ENCODE measurements around the gene NKAP. TPM values are rescaled to one million over a fixed set of nuclear protein-coding genes. Genes with fewer than 3 reads are reported as not detected.

The NKAP gene
- total and polyA plus RNA-seq, 2 of the 8 experiments (the other 6 are each of a cell fraction or from before 2014, with no cell fraction given) = 2.8 to 7.1 TPM

- Histone ChIP-seq H3K79me2 (ENCODE audit: control insufficient read depth in 1 of 2, insufficient read depth in 2 of 2, low read length in 2 of 2) (no peaks in the 10 kb centered on the region), H2BK5ac (ENCODE audit: low read depth, low read length) (no peak overlapping the region), H2AK5ac (ENCODE audit: low read depth, low read length) (no peak overlapping the region), H3K27me3 (replicated peaks in 1 of 4; ENCODE audit: control insufficient read depth in 3 of 4, extremely low read depth in 1 of 4, insufficient read depth in 3 of 4, low read length in 3 of 4) (peaks cover 54 to 79% (median 69%) of the 10 kb centered on the region in 4 experiments), H3K18ac (ENCODE audit: extremely low read depth, low read length) (no peak overlapping the region), H2AFZ (ENCODE audit: low read length) (no peak overlapping the region), H3K23me2 (ENCODE audit: low read depth, low read length) (peaks cover 7% of the 10 kb centered on the region; the same call in 1 of the 2 replicates), H3K9ac (replicated peaks in 1 of 4; ENCODE audit: extremely low read depth in 1 of 4, low read depth in 3 of 4, low read length in 3 of 4) (no peak overlapping the region), H3K4me3 (ENCODE audit: extremely low read depth in 1 of 4, insufficient read depth in 2 of 4, low read depth in 3 of 4, low read length in 4 of 4) (peak overlapping the region in 2 of 4 experiments; percentile 36 to 58; a peak in 3 of 8 replicates), H3K14ac (ENCODE audit: insufficient read length) (no peak overlapping the region), H3K27ac (ENCODE audit: low read depth, low read length) (no peak overlapping the region), H2BK120ac (replicated peaks; ENCODE audit: low read depth, low read length) (no peak overlapping the region), H3K36me3 (ENCODE audit: control insufficient read depth in 2 of 4, insufficient read depth in 4 of 4, low read length in 3 of 4) (no peaks in the 10 kb centered on the region), H3K4ac (replicated peaks; ENCODE audit: insufficient read length, low read depth, low read length) (no peak overlapping the region), H4K91ac (replicated peaks; ENCODE audit: insufficient read length, low read length) (no peak overlapping the region), H2BK12ac (ENCODE audit: low read depth, low read length) (no peak overlapping the region), H3K23ac (ENCODE audit: insufficient read length) (no peak overlapping the region), H3K56ac (replicated peaks; ENCODE audit: insufficient read length, low read depth, low read length) (no peak overlapping the region), H3K4me1 (replicated peaks in 1 of 4; ENCODE audit: control insufficient read depth in 3 of 4, insufficient read depth in 4 of 4, low read length in 3 of 4) (no peaks in the 10 kb centered on the region), H4K20me1 (replicated peaks in 1 of 2; ENCODE audit: control insufficient read depth in 1 of 2, insufficient read depth in 2 of 2, low read length in 2 of 2) (peaks cover 0 to 4% of the 10 kb centered on the region in 2 experiments), H4K5ac (ENCODE audit: insufficient read length, low read depth, low read length) (no peak overlapping the region), H3K4me2 (ENCODE audit: insufficient read depth in 1 of 2, low read depth in 2 of 2, low read length in 2 of 2) (peak overlapping the region; percentile 78 to 80), H3K79me1 (ENCODE audit: low read depth, low read length) (no peaks in the 10 kb centered on the region), H2BK15ac (ENCODE audit: low read length) (no peak overlapping the region), H4K8ac (ENCODE audit: extremely low read depth, insufficient read depth, low read length) (no peak overlapping the region), H2BK20ac (ENCODE audit: low read length) (no peak overlapping the region), H3K9me3 (ENCODE audit: insufficient read depth in 2 of 2, low read depth in 1 of 2, low read length in 1 of 2) (no peaks in the 10 kb centered on the region)
- WGBS, 2 experiments (ENCODE audit: extremely low coverage in 1 of 2, insufficient coverage in 1 of 2, insufficient read length in 1 of 2, insufficient replicate concordance in 2 of 2, low coverage in 1 of 2, low lambda C conversion rate in 2 of 2, missing lambda C conversion rate in 1 of 2) = 3% methylated on average over 14 of the region's 18 CpGs; no CpG with 5 or more reads in 1 of the 2 experiments
- DNase-seq (ENCODE audit: low read depth in 1 of 2, low spot score in 2 of 2) (peak in 1 of 2 experiments; percentile 44), FAIRE-seq (no peak)
- POLR2A ChIA-PET (ENCODE audit: partially characterized antibody) = interaction anchor here (2.3 to 3.4 kb wide), 2 partner anchors 10 to 25 kb away, joined by 7 to 19 read pairs; no protein-coding TSS in a partner anchor
- CTCF ChIA-PET (ENCODE audit: partially characterized antibody) = interaction anchor here (2.9 kb wide), 1 partner anchor 10 kb away, joined by 9 read pairs; no protein-coding TSS in a partner anchor
- no peak for TF ChIP-seq SUZ12 (IDR thresholded peaks at IDR 0.05; ENCODE audit: low read length)
- TF ChIP-seq ZNF274 (IDR thresholded peaks at IDR 0.05; ENCODE audit: borderline replicate concordance, extremely low read depth, low read length) = no peak
- no peak for TF ChIP-seq RFX5 (IDR thresholded peaks at IDR 0.05; ENCODE audit: borderline replicate concordance, low read depth, low read length)
- TF ChIP-seq RXRA (IDR thresholded peaks at IDR 0.05; ENCODE audit: insufficient read depth, low read depth, low read length) = no peak
- no peak for TF ChIP-seq KDM4A (IDR thresholded peaks at IDR 0.05; ENCODE audit: low read depth, low read length, severe bottlenecking)
- no peak for TF ChIP-seq SRF (IDR thresholded peaks at IDR 0.05; ENCODE audit: low read depth, low read length)
- no peak for TF ChIP-seq SAP30 (IDR thresholded peaks at IDR 0.05; ENCODE audit: insufficient read depth, insufficient replicate concordance, low read length)
- TF ChIP-seq EZH2 (IDR thresholded peaks at IDR 0.05; ENCODE audit: low read depth, low read length, severe bottlenecking) = peak; percentile 61
- no peak for TF ChIP-seq POLR2A (IDR thresholded peaks at IDR 0.05; ENCODE audit: control extremely low read depth in 1 of 2, low read depth in 2 of 2, low read length in 2 of 2)
- no peak for TF ChIP-seq SIN3A (conservative IDR thresholded peaks at IDR 0.05 in 1 of 2, IDR thresholded peaks at IDR 0.05 in 1 of 2; ENCODE audit: low read depth in 1 of 2, low read length in 2 of 2)
- no peak for TF ChIP-seq HDAC6 (IDR thresholded peaks at IDR 0.05; ENCODE audit: low read depth, low read length)
- TF ChIP-seq RNF2 (IDR thresholded peaks at IDR 0.05; ENCODE audit: borderline replicate concordance, low read depth, low read length, missing control alignments, poor library complexity, severe bottlenecking) = peak; percentile 53
Measured at GRCh38 chrX:119989905-119990555, 46.5 kb upstream of the NKAP start.

Data from H1 (cell line).